ENCODE results near the gene SNAPC1. TPM values are rescaled to one million over a fixed set of nuclear protein-coding genes. Genes with fewer than 3 reads are reported as not detected.

SNAPC1 gene
- total and polyA plus RNA-seq, 9 of the 15 experiments (the other 6 are each of a cell fraction or from before 2014, with no cell fraction given) = 3.7 to 9.0 (median 7.9) TPM

GRCh38 chr14:61713724-61714437, 48.3 kb upstream of the SNAPC1 start:
- intact Hi-C loops (cut with micrococcal nuclease) (no loop called here), in situ Hi-C loops (cut with MboI) (no loop called here)
- no peaks in the 10 kb centered on the region for H3K9me1 ChIP-seq (ENCODE audit: control insufficient read depth, insufficient read depth, low read length)
- TF ChIP-seq BCL6 (CRISPR knock-in tag; IDR thresholded peaks at IDR 0.05) (no peak), MYC (IDR thresholded peaks at IDR 0.05; ENCODE audit: low read depth, low read length) (no peak), MYC (CRISPR knock-in tag; IDR thresholded peaks at IDR 0.05; ENCODE audit: borderline replicate concordance, low read depth) (no peak), ZSCAN29 (IDR thresholded peaks at IDR 0.05) (no peak)
- H3K9me3 ChIP-seq (replicated peaks; ENCODE audit: control insufficient read depth, insufficient read depth, low read depth, low read length) = no peaks in the 10 kb centered on the region
- ATAC-seq (no peak), DNase-seq (ENCODE audit: extremely low read depth in 1 of 4, low spot score in 3 of 4) (no peak), FAIRE-seq (no peak)
- H3K4me1 ChIP-seq (replicated peaks in 1 of 2; ENCODE audit: control insufficient read depth in 2 of 2, insufficient read depth in 2 of 2, low read length in 2 of 2) = no peaks in the 10 kb centered on the region; a peak in 3 of 5 replicates
- no peak overlapping the region for H3K27ac ChIP-seq (ENCODE audit: extremely low read depth, low read depth, low read length)
- no peak overlapping the region for H3K4me3 ChIP-seq
- no peak overlapping the region for H3K4me2 ChIP-seq (ENCODE audit: insufficient read depth, low read length)
- H4K20me1 ChIP-seq (replicated peaks; ENCODE audit: control insufficient read depth, insufficient read depth, low read length) = peaks cover 21% of the 10 kb centered on the region
- no TSS peak for BruUV-seq (replicated peaks)
- peaks cover 97% of the 10 kb centered on the region for H3K79me2 ChIP-seq (ENCODE audit: control insufficient read depth, insufficient read depth, low read length)
- POLR2A ChIA-PET = interaction anchor here (2.3 kb wide), 1 partner anchor 15 kb away, joined by 11 read pairs; no protein-coding TSS in a partner anchor
- CTCF ChIA-PET (ENCODE audit: low intra/inter-chr PET ratio) = no interaction called here
- 61% methylated on average over 3 of the region's 4 CpGs for WGBS (ENCODE audit: insufficient coverage, low coverage, missing lambda C conversion rate)
- H3K27me3 ChIP-seq (ENCODE audit: control insufficient read depth in 2 of 2, insufficient read depth in 2 of 2, low read length in 2 of 2) = no peaks in the 10 kb centered on the region
- no peak overlapping the region for H2AFZ ChIP-seq (ENCODE audit: low read depth, low read length)
- no peaks in the 10 kb centered on the region; the same call in 2 of the 3 replicates for H3K36me3 ChIP-seq (ENCODE audit: control insufficient read depth, insufficient read depth, low read length)
- H3K9ac ChIP-seq (ENCODE audit: insufficient read depth in 1 of 2, low read depth in 2 of 2, low read length in 2 of 2) = no peak overlapping the region

GRCh38 chr14:61716956-61717355, 45.3 kb upstream of the SNAPC1 start:
- H3K27me3 ChIP-seq (ENCODE audit: control insufficient read depth in 2 of 2, insufficient read depth in 2 of 2, low read length in 2 of 2) = no peaks in the 10 kb centered on the region
- H3K79me2 ChIP-seq (ENCODE audit: control insufficient read depth, insufficient read depth, low read length) = peaks cover 89% of the 10 kb centered on the region
- intact Hi-C loops (cut with micrococcal nuclease) = no loop called here
- H3K9ac ChIP-seq (ENCODE audit: insufficient read depth in 1 of 2, low read depth in 2 of 2, low read length in 2 of 2) = no peak overlapping the region
- no peaks in the 10 kb centered on the region; a peak in 3 of 5 replicates for H3K4me1 ChIP-seq (replicated peaks in 1 of 2; ENCODE audit: control insufficient read depth in 2 of 2, insufficient read depth in 2 of 2, low read length in 2 of 2)
- DNase-seq (ENCODE audit: extremely low read depth in 1 of 4, low spot score in 3 of 4) = no peak
- no peaks in the 10 kb centered on the region for H3K9me3 ChIP-seq (replicated peaks; ENCODE audit: control insufficient read depth, insufficient read depth, low read depth, low read length)
- H3K4me3 ChIP-seq = no peak overlapping the region
- H3K9me1 ChIP-seq (ENCODE audit: control insufficient read depth, insufficient read depth, low read length) = no peaks in the 10 kb centered on the region
- peaks cover 12% of the 10 kb centered on the region; the same call in 2 of the 3 replicates for H3K36me3 ChIP-seq (ENCODE audit: control insufficient read depth, insufficient read depth, low read length)
- POLR2A ChIA-PET = interaction anchor here (0.7 to 1.0 kb wide), 3 partner anchors 17 to 33 kb away, joined by 3 read pairs; partner anchors contain the start of gene HIF1A
- FAIRE-seq = no peak
- ATAC-seq = no peak
- no peak for TF ChIP-seq SAP30 (IDR thresholded peaks at IDR 0.05; ENCODE audit: borderline replicate concordance, insufficient read depth, low read depth, low read length, poor library complexity, severe bottlenecking)
- no peak for TF ChIP-seq HDAC1 (IDR thresholded peaks at IDR 0.05)
- no peak for TF ChIP-seq ZNF75A (CRISPR knock-in tag; IDR thresholded peaks at IDR 0.05)
- TF ChIP-seq ZNF707 (CRISPR knock-in tag; conservative IDR thresholded peaks at IDR 0.05) = no peak
- no peak for TF ChIP-seq E2F6 (IDR thresholded peaks at IDR 0.05; ENCODE audit: borderline replicate concordance in 1 of 2, extremely low read depth in 1 of 2, insufficient read depth in 1 of 2, insufficient read length in 1 of 2, low read depth in 1 of 2, low read length in 1 of 2, poor library complexity in 1 of 2, severe bottlenecking in 1 of 2)
- no peak overlapping the region for H2AFZ ChIP-seq (ENCODE audit: low read depth, low read length)
- no peak overlapping the region for H3K27ac ChIP-seq (ENCODE audit: extremely low read depth, low read depth, low read length)
- peaks cover 13% of the 10 kb centered on the region for H4K20me1 ChIP-seq (replicated peaks; ENCODE audit: control insufficient read depth, insufficient read depth, low read length)
- BruUV-seq (replicated peaks) = no TSS peak
- WGBS (ENCODE audit: insufficient coverage, low coverage, missing lambda C conversion rate) = 60% methylated on average over 1 of the region's 1 CpG
- CTCF ChIA-PET (ENCODE audit: low intra/inter-chr PET ratio) = no interaction called here
- in situ Hi-C loops (cut with MboI) = no loop called here
- no peak overlapping the region for H3K4me2 ChIP-seq (ENCODE audit: insufficient read depth, low read length)

Data from K562 (cell line).